Measurements from ENCODE around the gene IKBIP. TPM values are rescaled to one million over a fixed set of nuclear protein-coding genes. Genes with fewer than 3 reads are reported as not detected.

The IKBIP gene
- polyA plus RNA-seq, 2 of the 4 experiments (the other 2 are of a cell fraction): 58.7 to 67.6 TPM

DNA sequence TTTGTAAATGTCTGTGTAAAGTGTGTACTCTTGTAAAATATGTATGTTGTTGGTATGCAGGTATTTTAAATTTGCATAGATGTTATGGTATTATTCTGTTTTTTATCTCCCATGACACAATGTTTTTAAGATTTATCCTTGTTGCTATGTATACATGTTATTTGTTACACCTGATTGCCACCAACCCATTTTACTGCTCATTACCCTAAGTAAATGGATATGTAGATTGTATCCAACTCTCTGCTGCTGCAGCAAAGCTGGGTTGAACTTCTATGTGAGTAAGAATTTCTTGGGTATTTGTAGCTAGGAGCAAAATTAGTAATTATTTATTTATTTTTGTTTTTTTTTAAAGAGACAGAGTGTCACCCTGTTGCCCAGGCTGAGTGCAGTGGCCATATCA is 6.7 kb upstream of the IKBIP start (continued):
- TF ChIP-seq, protein P1, sequence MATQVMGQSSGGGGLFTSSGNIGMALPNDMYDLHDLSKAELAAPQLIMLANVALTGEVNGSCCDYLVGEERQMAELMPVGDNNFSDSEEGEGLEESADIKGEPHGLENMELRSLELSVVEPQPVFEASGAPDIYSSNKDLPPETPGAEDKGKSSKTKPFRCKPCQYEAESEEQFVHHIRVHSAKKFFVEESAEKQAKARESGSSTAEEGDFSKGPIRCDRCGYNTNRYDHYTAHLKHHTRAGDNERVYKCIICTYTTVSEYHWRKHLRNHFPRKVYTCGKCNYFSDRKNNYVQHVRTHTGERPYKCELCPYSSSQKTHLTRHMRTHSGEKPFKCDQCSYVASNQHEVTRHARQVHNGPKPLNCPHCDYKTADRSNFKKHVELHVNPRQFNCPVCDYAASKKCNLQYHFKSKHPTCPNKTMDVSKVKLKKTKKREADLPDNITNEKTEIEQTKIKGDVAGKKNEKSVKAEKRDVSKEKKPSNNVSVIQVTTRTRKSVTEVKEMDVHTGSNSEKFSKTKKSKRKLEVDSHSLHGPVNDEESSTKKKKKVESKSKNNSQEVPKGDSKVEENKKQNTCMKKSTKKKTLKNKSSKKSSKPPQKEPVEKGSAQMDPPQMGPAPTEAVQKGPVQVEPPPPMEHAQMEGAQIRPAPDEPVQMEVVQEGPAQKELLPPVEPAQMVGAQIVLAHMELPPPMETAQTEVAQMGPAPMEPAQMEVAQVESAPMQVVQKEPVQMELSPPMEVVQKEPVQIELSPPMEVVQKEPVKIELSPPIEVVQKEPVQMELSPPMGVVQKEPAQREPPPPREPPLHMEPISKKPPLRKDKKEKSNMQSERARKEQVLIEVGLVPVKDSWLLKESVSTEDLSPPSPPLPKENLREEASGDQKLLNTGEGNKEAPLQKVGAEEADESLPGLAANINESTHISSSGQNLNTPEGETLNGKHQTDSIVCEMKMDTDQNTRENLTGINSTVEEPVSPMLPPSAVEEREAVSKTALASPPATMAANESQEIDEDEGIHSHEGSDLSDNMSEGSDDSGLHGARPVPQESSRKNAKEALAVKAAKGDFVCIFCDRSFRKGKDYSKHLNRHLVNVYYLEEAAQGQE (IDR thresholded peaks at IDR 0.05): no peak
- TF ChIP-seq POLR2A (IDR thresholded peaks at IDR 0.05; ENCODE audit: low read length) (no peak), NFE2L2 (conservative IDR thresholded peaks at IDR 0.05; ENCODE audit: low read length) (no peak), JUN (IDR thresholded peaks at IDR 0.05) (no peak)
- TF ChIP-seq, protein P2, sequence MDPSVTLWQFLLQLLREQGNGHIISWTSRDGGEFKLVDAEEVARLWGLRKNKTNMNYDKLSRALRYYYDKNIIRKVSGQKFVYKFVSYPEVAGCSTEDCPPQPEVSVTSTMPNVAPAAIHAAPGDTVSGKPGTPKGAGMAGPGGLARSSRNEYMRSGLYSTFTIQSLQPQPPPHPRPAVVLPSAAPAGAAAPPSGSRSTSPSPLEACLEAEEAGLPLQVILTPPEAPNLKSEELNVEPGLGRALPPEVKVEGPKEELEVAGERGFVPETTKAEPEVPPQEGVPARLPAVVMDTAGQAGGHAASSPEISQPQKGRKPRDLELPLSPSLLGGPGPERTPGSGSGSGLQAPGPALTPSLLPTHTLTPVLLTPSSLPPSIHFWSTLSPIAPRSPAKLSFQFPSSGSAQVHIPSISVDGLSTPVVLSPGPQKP (IDR thresholded peaks at IDR 0.05; ENCODE audit: low read depth, low read length): no peak

DNA sequence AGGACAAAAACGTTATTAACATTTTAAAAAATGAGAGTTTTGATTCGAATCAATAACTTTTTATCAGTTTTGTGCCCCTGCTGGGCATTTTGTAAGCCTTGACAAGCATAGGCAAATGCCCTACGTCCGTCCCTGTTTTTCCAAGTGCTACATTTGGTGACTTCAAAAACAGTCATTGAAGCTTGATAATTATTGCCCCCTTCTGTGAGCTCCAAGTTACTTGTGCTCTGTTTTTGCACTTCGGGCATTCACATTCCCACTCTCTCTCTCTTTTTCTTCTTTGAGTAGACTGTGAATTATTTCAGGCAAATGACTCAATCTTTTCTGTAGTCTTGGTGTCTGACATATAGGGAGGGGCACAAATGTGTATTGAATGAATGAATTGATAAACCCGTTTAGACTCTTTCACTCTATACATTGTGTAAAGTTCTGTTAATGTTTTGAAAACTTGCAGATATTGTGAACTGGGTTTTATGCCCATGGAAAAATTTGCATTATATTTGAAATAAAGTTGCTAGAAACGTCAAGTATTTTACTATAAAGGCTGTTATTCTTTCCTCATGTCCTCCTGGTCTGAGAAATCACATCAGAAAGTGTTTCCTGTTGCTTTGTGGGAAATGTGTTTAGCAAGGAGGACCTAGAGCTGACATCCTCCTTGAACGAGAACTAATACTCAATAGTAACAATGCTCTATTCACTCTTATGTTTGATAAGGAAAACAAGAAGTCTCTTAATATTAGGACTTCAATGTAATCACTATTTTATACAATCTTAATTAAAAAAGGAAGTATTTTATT is 1.9 kb upstream of the IKBIP start:
- CTCF ChIA-PET: interaction anchor here (0.9 to 1.5 kb wide), 4 partner anchors 80 to 229 kb away, joined by 3 to 6 read pairs (median 3); no protein-coding TSS in a partner anchor
- Histone ChIP-seq H3K27ac (peak overlapping the region; percentile 78 to 93; a peak in 3 of 6 replicates), H3K9me3 (no peaks in the 10 kb centered on the region), H3K4me1 (peaks cover 13% of the 10 kb centered on the region; the same call in 2 of the 3 replicates), H3K4me3 (peak overlapping the region; percentile 99), H3K4me2 (peak overlapping the region; percentile 79)
- POLR2A ChIA-PET: interaction anchor here (1.3 kb wide), 1 partner anchor 53 kb away, joined by 3 read pairs; the partner anchor contains the start of gene SLC25A3
- FAIRE-seq (no peak), ATAC-seq (no peak), DNase-seq (ENCODE audit: low read depth in 1 of 2, low spot score in 1 of 2) (peak in 1 of 2 experiments; percentile 33)
- 14% methylated on average over 8 of the region's 8 CpGs for WGBS (ENCODE audit: missing lambda C conversion rate)
- TF ChIP-seq ZSCAN20 (CRISPR knock-in tag; IDR thresholded peaks at IDR 0.05) (no peak), FOSL2 (IDR thresholded peaks at IDR 0.05) (no peak), FOSL2 (CRISPR knock-in tag; IDR thresholded peaks at IDR 0.05) (no peak), ESRRA (IDR thresholded peaks at IDR 0.05; ENCODE audit: borderline replicate concordance, low read length) (no peak), ZNF302 (CRISPR knock-in tag; IDR thresholded peaks at IDR 0.05) (no peak), POLR2AphosphoS2 (conservative IDR thresholded peaks at IDR 0.05; ENCODE audit: low read length) (no peak), HOXB13 (CRISPR knock-in tag; IDR thresholded peaks at IDR 0.05; ENCODE audit: low read depth) (no peak), MAZ (IDR thresholded peaks at IDR 0.05; ENCODE audit: borderline replicate concordance, low read depth, low read length) (no peak), HOXA7 (CRISPR knock-in tag; IDR thresholded peaks at IDR 0.05) (no peak), SMC3 (IDR thresholded peaks at IDR 0.05) (no peak), FOXS1 (CRISPR knock-in tag; IDR thresholded peaks at IDR 0.05) (no peak)
- TF ChIP-seq, protein P3, sequence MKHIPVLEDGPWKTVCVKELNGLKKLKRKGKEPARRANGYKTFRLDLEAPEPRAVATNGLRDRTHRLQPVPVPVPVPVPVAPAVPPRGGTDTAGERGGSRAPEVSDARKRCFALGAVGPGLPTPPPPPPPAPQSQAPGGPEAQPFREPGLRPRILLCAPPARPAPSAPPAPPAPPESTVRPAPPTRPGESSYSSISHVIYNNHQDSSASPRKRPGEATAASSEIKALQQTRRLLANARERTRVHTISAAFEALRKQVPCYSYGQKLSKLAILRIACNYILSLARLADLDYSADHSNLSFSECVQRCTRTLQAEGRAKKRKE (CRISPR knock-in tag; IDR thresholded peaks at IDR 0.05; ENCODE audit: low read depth): no peak
- TF ChIP-seq, protein P4, sequence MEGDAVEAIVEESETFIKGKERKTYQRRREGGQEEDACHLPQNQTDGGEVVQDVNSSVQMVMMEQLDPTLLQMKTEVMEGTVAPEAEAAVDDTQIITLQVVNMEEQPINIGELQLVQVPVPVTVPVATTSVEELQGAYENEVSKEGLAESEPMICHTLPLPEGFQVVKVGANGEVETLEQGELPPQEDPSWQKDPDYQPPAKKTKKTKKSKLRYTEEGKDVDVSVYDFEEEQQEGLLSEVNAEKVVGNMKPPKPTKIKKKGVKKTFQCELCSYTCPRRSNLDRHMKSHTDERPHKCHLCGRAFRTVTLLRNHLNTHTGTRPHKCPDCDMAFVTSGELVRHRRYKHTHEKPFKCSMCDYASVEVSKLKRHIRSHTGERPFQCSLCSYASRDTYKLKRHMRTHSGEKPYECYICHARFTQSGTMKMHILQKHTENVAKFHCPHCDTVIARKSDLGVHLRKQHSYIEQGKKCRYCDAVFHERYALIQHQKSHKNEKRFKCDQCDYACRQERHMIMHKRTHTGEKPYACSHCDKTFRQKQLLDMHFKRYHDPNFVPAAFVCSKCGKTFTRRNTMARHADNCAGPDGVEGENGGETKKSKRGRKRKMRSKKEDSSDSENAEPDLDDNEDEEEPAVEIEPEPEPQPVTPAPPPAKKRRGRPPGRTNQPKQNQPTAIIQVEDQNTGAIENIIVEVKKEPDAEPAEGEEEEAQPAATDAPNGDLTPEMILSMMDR (IDR thresholded peaks at IDR 0.05): no peak
